ENCODE data around the gene TAS2R20.
"Not testable (repeated sequence)": the region's sequence is repeated elsewhere in the genome, so short reads cannot be mapped to it uniquely, and the experiment has no call there.

The TAS2R20 gene, protein sequence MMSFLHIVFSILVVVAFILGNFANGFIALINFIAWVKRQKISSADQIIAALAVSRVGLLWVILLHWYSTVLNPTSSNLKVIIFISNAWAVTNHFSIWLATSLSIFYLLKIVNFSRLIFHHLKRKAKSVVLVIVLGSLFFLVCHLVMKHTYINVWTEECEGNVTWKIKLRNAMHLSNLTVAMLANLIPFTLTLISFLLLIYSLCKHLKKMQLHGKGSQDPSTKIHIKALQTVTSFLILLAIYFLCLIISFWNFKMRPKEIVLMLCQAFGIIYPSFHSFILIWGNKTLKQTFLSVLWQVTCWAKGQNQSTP

DNA sequence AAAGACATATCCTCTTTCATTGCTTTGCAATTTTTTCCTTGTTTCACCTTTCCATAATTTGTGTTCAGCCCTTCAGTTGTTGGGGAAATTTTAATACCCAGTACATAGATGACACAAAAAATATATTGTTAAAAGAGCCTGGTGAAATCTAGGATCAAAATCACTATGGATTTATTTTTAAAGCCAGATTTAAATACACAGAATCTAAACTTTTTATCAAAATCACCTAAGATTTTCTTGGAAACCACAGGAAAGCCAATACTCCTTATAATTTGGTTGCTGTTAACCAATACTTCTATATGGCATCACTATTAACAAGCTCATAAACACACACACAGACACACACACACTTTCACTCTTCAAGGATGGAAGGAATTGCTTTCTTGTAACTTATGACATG lies at the start of gene TAS2R20:
Gene TAS2R20, minus strand, starts transcription at position 101 of the 400 bp plus-strand sequence. CDS start 429 bp downstream, outside the sequence.
- DNase-seq (ENCODE audit: low read depth in 2 of 2, low spot score in 1 of 2), result no peak

DNA sequence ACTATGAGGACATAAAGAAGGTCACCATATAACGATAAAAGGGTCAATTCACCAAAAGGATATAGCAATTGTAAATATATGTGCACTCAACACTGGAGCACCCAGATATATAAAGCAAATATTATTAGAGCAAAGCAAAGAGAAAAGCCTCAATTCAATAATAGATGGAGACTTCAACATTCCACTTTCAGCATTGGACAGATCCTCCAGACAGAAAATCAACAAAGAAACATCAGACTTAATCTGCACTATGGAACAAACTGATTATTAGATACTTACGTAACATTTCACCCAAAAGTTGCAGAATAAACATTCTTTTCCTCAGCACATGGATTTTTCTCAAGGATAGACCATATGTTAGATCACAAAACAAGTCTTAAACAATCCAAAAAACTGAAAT lies 43.3 kb upstream of the TAS2R20 start:
- DNase-seq (ENCODE audit: low read depth in 2 of 2, low spot score in 1 of 2), result not testable (repeated sequence)

DNA sequence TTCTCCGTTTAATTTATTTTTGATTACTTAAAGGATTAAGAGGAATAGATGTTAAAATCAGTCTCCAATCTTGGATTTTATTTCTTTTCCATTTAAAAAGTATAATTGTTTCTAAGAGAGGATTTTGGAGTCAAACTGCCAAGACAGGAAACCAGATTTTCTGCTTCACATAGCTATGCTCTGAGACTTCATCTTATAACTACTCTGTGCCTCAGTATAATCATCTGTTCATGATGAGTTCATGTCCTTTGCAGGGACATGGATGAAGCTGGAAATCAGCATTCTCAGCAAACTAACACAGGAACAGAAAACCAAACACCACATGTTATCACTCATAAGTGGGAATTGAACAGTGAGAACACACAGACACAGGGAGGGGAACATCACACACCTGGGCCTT lies 42.1 kb upstream of the TAS2R20 start:
- DNase-seq (ENCODE audit: low read depth in 2 of 2, low spot score in 1 of 2), result no peak

DNA sequence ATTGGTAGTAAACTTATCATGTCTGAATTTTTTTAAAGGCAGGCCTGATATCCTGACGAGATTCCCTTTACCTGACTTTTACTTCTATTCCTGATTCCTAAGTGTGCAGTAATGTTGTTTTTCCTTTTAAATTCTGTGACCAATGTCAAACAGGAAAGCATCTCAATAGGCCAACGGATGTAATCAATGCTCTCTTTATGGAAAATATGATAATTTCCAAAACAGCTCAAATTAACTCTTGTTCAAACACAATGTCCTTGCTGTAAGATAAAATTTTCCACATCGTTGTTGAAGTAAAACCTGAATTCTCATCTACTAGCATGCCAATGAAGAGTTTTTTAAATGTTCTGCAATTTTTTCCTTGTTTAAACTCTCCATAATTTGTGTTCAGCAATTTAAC lies 41.1 kb upstream of the TAS2R20 start:
- DNase-seq (ENCODE audit: low read depth in 2 of 2, low spot score in 1 of 2), result no peak

DNA sequence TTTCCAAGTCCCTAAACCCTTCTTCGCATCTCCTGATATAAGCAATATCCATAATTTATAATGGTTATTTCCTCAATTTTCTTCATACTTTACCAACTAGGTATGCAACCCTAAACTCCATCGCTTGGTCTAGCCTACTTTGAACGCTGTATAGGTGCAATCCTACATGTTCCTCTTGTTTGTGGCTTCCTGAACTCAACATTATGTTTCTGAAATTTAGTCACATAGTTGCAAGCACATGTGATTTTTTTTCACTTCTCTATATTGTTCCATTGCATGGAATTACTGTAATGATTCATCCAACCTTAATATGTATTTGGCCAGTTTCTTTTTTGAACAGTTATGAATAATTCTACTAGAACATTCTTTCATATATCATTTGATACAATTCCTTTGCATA lies 35.9 kb upstream of the TAS2R20 start:
- not testable (repeated sequence) for DNase-seq (ENCODE audit: low read depth in 2 of 2, low spot score in 1 of 2)

DNA sequence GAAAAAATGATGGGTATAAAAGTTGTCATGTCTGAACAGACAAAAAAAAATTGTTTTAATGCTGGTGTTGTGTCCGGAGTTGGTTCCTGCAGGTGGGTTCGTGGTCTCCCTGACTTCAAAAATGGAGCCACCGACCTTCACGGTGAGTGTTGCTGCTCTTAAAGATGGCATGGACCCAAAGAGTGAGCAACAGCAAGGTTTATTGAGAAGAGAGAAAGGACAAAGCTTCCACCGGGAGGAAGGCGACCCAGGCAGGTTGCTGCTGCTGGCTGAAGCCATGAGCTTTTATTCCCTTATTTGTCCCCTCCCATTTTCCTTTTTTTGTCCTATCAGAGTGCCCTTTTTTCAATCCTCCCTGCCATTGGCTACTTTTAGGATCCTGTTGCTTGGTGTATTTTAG lies 33.2 kb upstream of the TAS2R20 start, which contains the start of gene TAS2R31:
Gene TAS2R31, minus strand, starts transcription at position 101 of the 400 bp plus-strand sequence. Its CDS starts 72 bp downstream, at position 29.
- DNase-seq (ENCODE audit: low read depth in 2 of 2, low spot score in 1 of 2), result no peak

DNA sequence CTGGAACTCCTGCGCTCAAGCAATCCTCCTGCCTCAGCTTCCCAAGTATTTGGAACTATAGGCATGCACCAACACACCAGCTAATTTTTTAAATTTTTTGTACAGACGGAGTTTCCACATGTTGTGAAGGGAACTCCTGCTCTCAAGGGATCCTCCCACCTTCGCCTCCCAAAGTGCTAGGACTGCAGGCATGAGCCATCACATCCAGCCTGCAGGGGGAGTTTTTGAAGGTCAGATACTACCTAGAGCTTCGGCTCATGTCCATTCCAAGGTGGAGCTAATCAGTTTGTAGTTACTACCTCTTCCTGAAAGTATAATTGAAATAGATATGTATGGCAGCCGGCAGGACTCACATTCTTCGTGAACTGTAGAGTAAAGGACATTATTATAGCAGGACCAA lies 28.0 kb upstream of the TAS2R20 start:
- DNase-seq (ENCODE audit: low read depth in 2 of 2, low spot score in 1 of 2), result no peak

DNA sequence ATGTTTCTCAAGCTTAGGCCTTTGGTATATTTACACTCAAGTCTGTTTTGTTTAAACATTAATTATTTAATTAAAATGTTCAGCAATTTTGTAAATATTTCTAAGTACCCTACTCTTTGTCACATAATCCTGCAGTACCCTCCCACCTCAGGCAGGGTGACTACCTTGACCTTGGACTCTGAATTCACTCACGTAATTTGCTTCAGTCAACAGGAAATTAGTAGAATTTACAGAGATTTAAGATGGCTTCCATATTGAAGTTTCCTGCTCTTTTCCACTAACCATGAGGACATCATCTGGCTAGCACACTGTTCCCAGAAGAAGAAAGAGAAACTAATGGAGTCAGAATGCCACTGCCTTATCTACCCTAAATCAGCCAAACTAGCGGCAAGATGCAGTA lies 25.3 kb upstream of the TAS2R20 start:
- DNase-seq (ENCODE audit: low read depth in 2 of 2, low spot score in 1 of 2), result no peak

DNA sequence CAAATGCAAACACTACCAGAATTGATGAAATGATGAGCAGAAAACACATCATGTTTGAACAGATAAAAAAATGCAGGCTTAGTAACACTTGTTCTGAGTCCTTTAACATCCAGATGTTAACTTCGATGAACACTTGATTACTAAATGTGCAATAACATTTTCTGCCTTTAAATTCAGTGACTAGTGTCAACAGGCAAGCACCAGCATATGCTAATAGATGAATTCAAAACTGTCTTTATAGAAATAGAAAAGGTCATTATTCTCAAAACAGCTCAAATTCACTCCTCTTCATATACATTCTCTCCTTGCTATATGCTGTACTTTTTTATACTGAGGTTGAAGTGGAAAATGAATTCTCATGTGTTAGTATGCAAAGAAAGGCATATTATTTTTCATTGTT lies 24.4 kb upstream of the TAS2R20 start, which contains the start of gene TAS2R19:
Gene TAS2R19, minus strand, starts transcription at position 101 of the 400 bp plus-strand sequence. Its CDS starts 49 bp downstream, at position 52.
- DNase-seq (ENCODE audit: low read depth in 2 of 2, low spot score in 1 of 2), result no peak

DNA sequence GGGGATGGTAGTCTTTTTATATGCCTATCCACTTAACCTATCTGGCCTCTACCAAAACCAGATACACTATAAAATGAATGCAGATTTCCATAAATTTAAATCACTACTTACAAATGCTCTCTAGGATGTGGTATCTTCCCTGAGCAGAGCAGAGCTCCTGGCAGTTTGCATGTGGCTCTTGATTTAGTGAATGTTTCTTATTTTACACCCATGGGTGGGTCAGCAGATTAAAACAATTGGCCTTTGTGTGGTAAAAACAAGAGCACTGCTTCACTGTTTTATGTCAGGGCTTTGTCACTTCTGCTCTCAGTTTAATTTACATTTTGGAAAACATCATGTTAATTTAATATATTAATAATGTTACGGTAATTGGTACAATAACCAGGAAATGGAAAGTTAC lies 18.8 kb upstream of the TAS2R20 start:
- no peak for DNase-seq (ENCODE audit: low read depth in 2 of 2, low spot score in 1 of 2)

DNA sequence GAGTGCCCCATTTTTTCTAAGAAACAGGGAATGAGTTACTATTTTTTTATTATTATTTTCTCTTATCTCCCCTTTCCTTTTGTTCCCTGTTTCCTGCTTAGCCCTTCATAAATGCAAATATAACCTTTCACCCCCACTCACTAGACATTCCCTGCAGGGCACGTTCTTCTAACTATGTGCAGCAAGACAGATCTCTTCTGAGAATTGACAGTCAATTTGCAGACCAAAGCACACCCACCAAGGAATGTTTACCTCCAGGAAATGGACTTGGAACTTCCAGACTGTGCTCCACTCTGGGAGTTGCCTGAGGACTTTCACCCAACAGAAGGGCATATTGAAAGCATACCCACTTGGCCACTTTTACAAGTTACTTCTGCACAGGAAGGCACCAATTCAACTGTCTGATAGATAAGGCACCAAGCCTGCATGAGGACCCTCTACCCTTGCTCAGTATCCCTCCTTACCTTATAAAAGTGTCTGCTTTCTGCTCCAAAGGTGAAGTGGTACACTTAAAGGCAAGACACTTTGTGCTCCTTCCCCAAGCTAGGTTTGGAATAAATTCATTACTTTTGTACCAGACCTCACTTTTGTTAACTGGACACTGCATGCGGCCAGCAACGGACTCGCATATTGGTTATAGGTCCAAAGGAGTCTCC lies 17.8 kb upstream of the TAS2R20 start:
- DNase-seq (ENCODE audit: low read depth in 2 of 2, low spot score in 1 of 2), result no peak

DNA sequence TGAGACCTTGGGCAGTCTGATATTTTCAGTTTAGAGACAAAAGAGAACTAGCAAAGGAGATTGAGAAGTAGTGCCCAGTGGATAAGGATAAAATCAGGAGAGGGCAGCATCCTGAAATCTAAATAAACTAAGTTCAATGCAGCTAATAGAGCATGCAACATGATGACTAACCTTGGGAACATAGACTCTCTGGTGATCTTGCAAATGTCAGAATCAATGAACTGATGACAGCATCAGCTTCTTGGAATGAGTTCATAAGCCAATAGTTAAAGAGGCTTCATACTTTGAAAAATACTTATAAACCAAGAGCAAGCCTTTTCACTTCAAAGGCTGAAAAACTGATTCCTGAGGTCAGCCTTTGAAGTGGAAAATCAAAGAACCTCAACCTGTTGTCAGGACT lies 16.1 kb upstream of the TAS2R20 start:
- no peak for DNase-seq (ENCODE audit: low read depth in 2 of 2, low spot score in 1 of 2)

DNA sequence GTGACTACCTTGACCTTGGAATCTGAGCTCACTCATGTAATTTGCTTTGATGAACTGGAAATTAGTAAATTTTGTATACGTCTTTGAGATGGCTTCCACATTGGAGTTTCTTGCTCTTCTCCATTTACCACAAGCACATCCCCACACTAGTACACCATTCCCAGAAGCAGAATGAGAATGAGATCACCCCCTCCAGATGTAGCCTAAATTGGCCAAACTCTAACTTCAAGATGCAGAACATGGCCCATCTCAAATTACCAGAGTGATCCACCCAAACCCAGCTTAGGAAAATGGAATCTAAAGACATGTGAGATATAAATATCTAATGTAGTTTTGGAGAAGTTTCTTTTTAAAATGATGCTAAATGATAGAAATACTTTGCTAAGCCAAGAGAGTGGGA lies 9.5 kb upstream of the TAS2R20 start:
- no peak for DNase-seq (ENCODE audit: low read depth in 2 of 2, low spot score in 1 of 2)

DNA sequence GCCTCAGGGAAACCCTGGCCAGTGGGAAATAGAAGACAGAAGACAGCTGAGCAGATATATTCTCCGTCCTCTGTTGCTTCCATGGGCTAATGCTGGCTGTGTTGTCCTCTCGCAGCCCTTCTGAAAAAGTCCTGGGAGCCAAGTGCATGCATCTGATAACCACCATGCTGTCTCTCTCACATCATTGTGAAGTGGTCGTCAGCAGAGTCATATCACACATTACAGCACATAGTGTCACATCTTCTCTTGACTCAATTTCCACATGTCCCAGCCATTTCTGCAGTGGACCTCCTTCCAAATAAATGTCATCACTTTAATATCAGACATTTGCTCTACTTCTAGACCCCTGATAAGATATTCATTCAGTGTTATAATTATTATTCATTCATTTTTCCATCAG lies 3.8 kb downstream of the TAS2R20 start:
- DNase-seq (ENCODE audit: low read depth in 2 of 2, low spot score in 1 of 2), result no peak

DNA sequence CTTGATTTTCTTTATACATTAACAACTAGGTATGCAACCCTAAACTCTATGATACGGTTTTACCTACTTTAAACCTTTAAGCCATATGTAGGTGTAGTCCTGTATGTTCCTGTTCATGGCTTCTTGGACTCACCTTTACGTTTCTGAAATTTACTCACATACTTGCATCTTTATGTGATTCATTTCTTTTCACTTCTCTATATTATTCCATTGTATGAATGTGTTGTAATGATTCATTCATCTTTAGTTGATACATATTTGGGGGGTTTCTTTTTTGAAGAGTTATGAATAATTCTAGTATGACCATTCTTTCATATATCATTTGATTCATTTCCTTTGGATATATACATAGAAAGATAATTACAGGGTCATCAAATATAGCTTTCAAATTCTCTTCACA lies 9.0 kb downstream of the TAS2R20 start:
- no peak for DNase-seq (ENCODE audit: low read depth in 2 of 2, low spot score in 1 of 2)

DNA sequence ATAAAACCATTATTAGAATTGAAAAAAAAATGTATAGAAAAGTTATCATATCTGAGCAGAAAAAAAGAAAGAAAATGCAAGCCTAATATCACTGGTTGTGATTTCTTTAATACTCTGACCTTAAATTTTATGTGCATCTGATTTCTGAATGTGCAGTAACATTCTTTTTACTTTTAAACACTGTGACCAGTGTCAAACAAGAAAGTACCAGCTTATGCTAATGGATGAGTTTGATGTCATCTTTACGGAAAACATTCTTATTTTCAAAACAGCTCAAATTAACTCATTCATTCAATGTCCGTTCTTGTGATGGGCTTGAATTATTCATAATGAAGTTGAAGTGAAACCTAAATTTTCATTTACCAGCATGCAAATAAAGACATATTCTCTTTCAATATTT lies 11.3 kb downstream of the TAS2R20 start, which contains the start of gene TAS2R50:
Gene TAS2R50, minus strand, starts transcription at position 101 of the 400 bp plus-strand sequence. Its CDS starts 52 bp downstream, at position 49.
- no peak for DNase-seq (ENCODE audit: low read depth in 2 of 2, low spot score in 1 of 2)

DNA sequence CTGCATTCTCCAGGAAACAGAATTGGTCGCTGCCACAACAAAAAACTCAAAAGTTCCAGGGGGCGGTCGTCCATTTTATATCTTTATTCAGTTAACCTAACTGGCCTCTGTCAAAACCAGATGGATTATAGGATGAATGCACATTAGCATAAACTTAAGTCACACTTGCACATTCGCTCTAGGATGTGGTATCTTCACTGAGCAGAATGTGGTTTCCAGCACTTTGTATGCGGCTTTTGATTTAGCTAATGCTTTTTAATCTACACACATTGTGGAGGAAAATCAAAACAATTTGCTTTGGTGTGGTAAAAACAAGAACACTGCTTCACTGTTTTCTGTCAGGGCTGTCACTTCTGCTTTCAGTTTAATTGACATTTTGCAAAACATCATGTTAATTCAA lies 15.9 kb downstream of the TAS2R20 start:
- DNase-seq (ENCODE audit: low read depth in 2 of 2, low spot score in 1 of 2), result peak in 1 of 2 donors; percentile 7

DNA sequence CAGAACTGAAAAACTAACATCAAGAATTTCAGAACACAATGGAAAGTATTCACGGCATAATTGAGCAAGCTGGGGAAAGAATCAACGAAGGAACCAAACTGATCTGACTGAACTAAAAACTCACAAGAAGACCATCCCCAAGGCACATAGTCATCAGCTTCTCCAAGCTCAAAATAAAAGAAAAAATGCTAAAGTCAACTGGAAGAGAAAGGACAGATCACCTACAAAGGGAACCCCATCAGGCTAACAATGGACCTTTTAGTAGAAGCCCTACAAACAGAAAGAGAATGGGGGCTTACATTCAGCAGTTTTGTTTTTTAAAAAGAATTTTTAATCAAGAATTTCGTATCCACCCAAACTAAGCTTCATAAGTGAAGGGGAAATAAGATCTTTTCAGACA lies 23.1 kb downstream of the TAS2R20 start:
- no peak for DNase-seq (ENCODE audit: low read depth in 2 of 2, low spot score in 1 of 2)

DNA sequence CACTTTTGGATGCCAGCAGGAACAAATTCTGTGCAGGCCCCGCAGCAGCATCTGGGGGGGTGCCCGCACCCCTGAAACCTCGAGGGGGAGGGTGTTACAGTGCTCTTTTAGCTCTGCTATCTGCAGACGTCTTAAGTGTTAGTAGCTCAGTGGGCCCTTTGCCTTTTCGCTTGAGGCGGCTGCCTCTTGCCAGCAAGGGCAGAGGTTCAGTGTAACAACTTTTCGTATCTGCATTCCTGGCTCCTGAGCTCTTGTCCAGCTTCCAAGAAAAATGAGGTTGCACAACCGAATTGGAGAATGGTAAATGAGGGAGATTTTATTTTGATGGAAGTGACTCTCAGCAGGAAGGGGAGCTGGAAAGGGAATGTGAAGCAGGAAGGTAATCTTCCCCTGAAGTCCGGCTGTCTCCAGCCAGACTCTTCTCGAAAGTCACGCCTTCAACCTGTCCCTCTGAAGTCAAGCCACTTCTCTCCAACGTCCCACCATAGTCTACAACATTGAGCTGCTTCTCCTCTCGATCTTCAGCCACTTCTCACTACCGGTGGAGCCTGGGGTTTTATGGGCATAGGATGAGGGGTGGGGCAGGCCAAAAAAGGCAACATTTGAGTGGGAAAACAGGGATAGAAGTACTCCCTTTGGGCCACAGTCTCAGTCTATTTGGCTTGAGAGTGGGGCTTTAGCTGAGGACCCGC lies 29.2 kb downstream of the TAS2R20 start:
- no peak for DNase-seq (ENCODE audit: low read depth in 2 of 2, low spot score in 1 of 2)

DNA sequence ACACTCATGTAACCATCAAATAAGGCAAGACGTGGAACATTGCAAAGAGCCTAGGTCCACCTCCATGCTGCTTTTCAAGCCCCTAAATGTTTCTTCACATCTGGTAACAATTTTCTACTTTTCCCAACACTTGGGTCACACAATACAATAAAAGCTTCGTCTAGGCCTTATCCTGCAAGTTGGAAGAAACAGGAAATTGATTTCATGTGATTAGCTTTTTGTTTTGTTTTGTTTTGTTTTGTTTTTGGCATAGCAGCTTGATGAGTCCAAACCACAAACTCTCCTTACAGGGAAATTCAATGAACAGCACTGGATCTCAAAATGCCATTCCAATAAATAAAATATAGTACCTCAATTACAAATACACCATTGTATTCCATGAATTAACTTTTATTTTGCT lies 30.7 kb downstream of the TAS2R20 start:
- DNase-seq (ENCODE audit: low read depth in 2 of 2, low spot score in 1 of 2), result no peak

DNA sequence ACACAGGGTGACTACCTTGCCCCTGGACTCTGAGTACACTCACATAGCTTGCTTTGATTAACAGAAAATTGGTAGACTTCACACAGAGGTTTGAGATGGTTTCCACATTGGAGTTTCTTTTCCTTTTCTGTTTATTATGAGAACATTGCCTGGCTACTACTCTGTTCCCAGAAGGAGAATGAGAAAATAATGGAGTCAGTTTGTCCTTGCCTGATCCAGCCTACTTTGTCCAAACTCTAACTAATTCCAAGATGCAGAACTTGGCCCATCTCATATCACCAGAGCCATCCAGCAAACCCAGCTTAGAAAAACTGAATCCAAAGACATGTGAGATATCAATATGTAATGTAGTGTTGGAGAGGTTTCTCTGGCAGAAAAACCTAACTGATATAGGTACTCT lies 31.8 kb downstream of the TAS2R20 start:
- no peak for DNase-seq (ENCODE audit: low read depth in 2 of 2, low spot score in 1 of 2)

DNA sequence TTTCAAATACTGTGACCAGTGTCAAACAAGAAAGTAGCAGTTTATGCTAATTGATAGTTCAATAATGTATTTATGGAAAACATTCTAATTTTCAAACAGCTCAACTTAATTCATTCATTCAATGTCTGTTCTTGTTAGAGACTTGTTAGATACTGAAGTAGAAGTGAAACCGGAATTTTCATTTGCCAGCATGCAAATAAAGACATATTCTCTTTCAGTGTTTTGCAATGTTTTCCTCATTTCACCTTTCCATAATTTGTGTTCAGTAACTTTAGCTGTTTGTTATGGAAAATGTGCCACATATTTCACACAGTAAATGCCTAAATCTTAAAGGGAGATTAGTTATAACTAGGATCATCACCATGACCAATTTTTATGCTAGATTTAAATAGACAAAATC lies 32.6 kb downstream of the TAS2R20 start:
- DNase-seq (ENCODE audit: low read depth in 2 of 2, low spot score in 1 of 2), result no peak
